K562 (cell line): Measurements from ENCODE around the gene KIF5C. TPM values are rescaled to one million over a fixed set of nuclear protein-coding genes. Genes with fewer than 3 reads are reported as not detected.
A peak's percentile ranks its signal among the peaks of the same experiment; 100 is the strongest.

Source experiments
- CBX5 ChIP-seq: IDR thresholded peaks from 2 replicates; pipeline ENCODE4 v1.6.1; 2014; ENCODE audit warnings: low read depth, borderline replicate concordance
- CCAR2 ChIP-seq: fragments of 200-400 bp; formaldehyde crosslinking; IDR thresholded peaks from 2 replicates; pipeline ENCODE4 v1.6.1; 2017; ENCODE audit warnings: mild to moderate bottlenecking, low read depth, low read length
- DEAF1 ChIP-seq: fragments of 450-650 bp; formaldehyde crosslinking; IDR thresholded peaks from 2 replicates; pipeline ENCODE4 v1.4.0; 2020; ENCODE audit warnings: mild to moderate bottlenecking, moderate library complexity
- HDGF ChIP-seq: fragments of 450-650 bp; IDR thresholded peaks from 2 replicates; pipeline ENCODE4 v1.6.1; 2016
- HOXB6 ChIP-seq: fragments of 250-450 bp; sonication (Bioruptor Pico); IDR thresholded peaks from 2 replicates; pipeline ENCODE4 v1.5.1; 2022; ENCODE audit warnings: mild to moderate bottlenecking, borderline replicate concordance
- KLF10 ChIP-seq: fragments of 250-450 bp; sonication (Bioruptor Pico); IDR thresholded peaks from 2 replicates; pipeline ENCODE4 v1.6.1; 2021; ENCODE audit warnings: matching md5 sums
- KLF16 ChIP-seq: IDR thresholded peaks from 2 replicates; pipeline ENCODE4 v1.6.1; 2016; ENCODE audit warnings: antibody characterized with exemption
- LARP7 ChIP-seq: fragments of 450-650 bp; IDR thresholded peaks from 2 replicates; pipeline ENCODE4 v1.6.1; 2016
- MEIS2 ChIP-seq: fragments of 450-650 bp; IDR thresholded peaks from 2 replicates; pipeline ENCODE4 v1.6.1; 2014; ENCODE audit warnings: mild to moderate bottlenecking; ENCODE audit not compliant: partially characterized antibody
- MYNN ChIP-seq, 2 experiments: sonication (generic); formaldehyde crosslinking in 1 of 2; IDR thresholded peaks; 2 replicates each; pipeline versions ENCODE4 v1.5.0 to v1.6.1; 2016 to 2020; ENCODE audit warnings: antibody characterized with exemption in 1 of 2, missing genetic modification reagents in 1 of 2
- NFE2 ChIP-seq: IDR thresholded peaks from 2 replicates; pipeline ENCODE4 v1.6.1; 2014; ENCODE audit warnings: antibody characterized with exemption, low read depth
- NFIC ChIP-seq: fragments of 450-650 bp; IDR thresholded peaks from 2 replicates; pipeline ENCODE4 v1.6.1; 2017; ENCODE audit warnings: mild to moderate bottlenecking, inconsistent platforms
- OTX1 ChIP-seq: fragments of 450-650 bp; formaldehyde crosslinking; IDR thresholded peaks from 2 replicates; pipeline ENCODE4 v1.4.0; 2022; ENCODE audit warnings: mild to moderate bottlenecking
- RBM22 ChIP-seq: fragments of 200-400 bp; formaldehyde crosslinking; IDR thresholded peaks from 2 replicates; pipeline ENCODE4 v1.6.1; 2018; ENCODE audit warnings: low read length, low read depth; ENCODE audit not compliant: poor library complexity, severe bottlenecking
- RFX7 ChIP-seq: fragments of 250-450 bp; sonication (Bioruptor Pico); IDR thresholded peaks from 2 replicates; pipeline ENCODE4 v1.5.1; 2021; ENCODE audit warnings: mild to moderate bottlenecking
- SMARCA4 ChIP-seq: fragments of 450-650 bp; IDR thresholded peaks from 2 replicates; pipeline ENCODE4 v1.6.1; 2016
- SMC3 ChIP-seq: conservative IDR thresholded peaks from 2 replicates; pipeline ENCODE4 v1.6.1; 2011; ENCODE audit warnings: low read depth, low read length, improper control_type of control experiment; ENCODE audit not compliant: insufficient read depth
- SP1 ChIP-seq: sonication (generic); formaldehyde crosslinking; IDR thresholded peaks from 2 replicates; pipeline ENCODE4 v1.8.1; 2022; ENCODE audit warnings: mild to moderate bottlenecking, missing genetic modification reagents
- SPI1 ChIP-seq: IDR thresholded peaks from 2 replicates; pipeline ENCODE4 v1.6.1; 2011; ENCODE audit warnings: low read depth, low read length, control low read depth, borderline replicate concordance
- SREBF2 ChIP-seq: sonication (generic); formaldehyde crosslinking; IDR thresholded peaks from 2 replicates; pipeline ENCODE4 v1.4.0; 2020; ENCODE audit warnings: mild to moderate bottlenecking, missing genetic modification reagents
- STAG1 ChIP-seq: sonication (generic); formaldehyde crosslinking; IDR thresholded peaks from 2 replicates; pipeline ENCODE4 v1.5.0; 2020; ENCODE audit warnings: missing genetic modification reagents, borderline replicate concordance
- STAT5B ChIP-seq: fragments of 250-450 bp; sonication (Bioruptor Pico); IDR thresholded peaks from 2 replicates; pipeline ENCODE4 v1.8.0; 2021; ENCODE audit warnings: mild to moderate bottlenecking, inconsistent platforms
- TAF9B ChIP-seq: fragments of 450-650 bp; IDR thresholded peaks from 2 replicates; pipeline ENCODE4 v1.6.1; 2018; ENCODE audit warnings: mild to moderate bottlenecking; ENCODE audit not compliant: partially characterized antibody
- TBP ChIP-seq: optimal IDR thresholded peaks from 2 replicates; pipeline ENCODE3; 2011; ENCODE audit warnings: low read depth, low read length, improper control_type of control experiment
- TEAD4 ChIP-seq, 2 experiments: sonication (generic) in 1 of 2; formaldehyde crosslinking in 1 of 2; IDR thresholded peaks; 2 replicates each; pipeline versions ENCODE4 v1.6.1 to v1.8.0; 2012 to 2022; ENCODE audit warnings: borderline replicate concordance in 1 of 2, inconsistent platforms in 1 of 2, low read length in 1 of 2, mild to moderate bottlenecking in 1 of 2, missing genetic modification reagents in 1 of 2
- THRA ChIP-seq: fragments of 450-650 bp; IDR thresholded peaks from 2 replicates; pipeline ENCODE4 v1.6.1; 2017; ENCODE audit warnings: mild to moderate bottlenecking, moderate library complexity
- ZC3H11A ChIP-seq: IDR thresholded peaks from 2 replicates; pipeline ENCODE4 v1.6.1; 2012; ENCODE audit warnings: low read depth, low read length, improper control_type of control experiment
- ZNF408 ChIP-seq: fragments of 250-450 bp; sonication (Bioruptor Pico); IDR thresholded peaks from 2 replicates; pipeline ENCODE4 v1.4.0; 2020; ENCODE audit warnings: low read depth, mild to moderate bottlenecking, moderate library complexity
- ZNF507 ChIP-seq: conservative IDR thresholded peaks from 2 replicates; pipeline ENCODE4 v1.6.1; 2017; ENCODE audit warnings: missing genetic modification characterization, missing compliant biosample characterization
- ZNF696 ChIP-seq: fragments of 250-450 bp; sonication (Bioruptor Pico); conservative IDR thresholded peaks from 2 replicates; pipeline ENCODE4 v1.4.0; 2020; ENCODE audit warnings: mild to moderate bottlenecking, moderate library complexity
- polyA plus RNA-seq, 8 experiments: library from polyadenylated mRNA; depleted of rRNA in 4 of 8; stranded (reverse) in 5 of 8; unstranded in 3 of 8; fragments of >200 nt; fragmentation: Nextera tagmentation in 2 of 8; fragmentation: Illumina TruSeq in 1 of 8; extraction: Ambion mirVana in 2 of 8; extraction: Trizol in 1 of 8; gene quantifications; 2 replicates each; pipeline versions ENCODE4 v1.2.1 to v1.2.3, GENCODE V29; 2011 to 2014; ENCODE audit warnings: inconsistent platforms in 1 of 8, missing spikeins in 1 of 8
- total RNA-seq, 7 experiments: library from RNA; depleted of rRNA in 6 of 7; stranded (reverse); fragments of >200 nt in 6 of 7; fragmentation: Illumina TruSeq in 2 of 7; extraction: Trizol in 2 of 7; gene quantifications; 2 replicates each; pipeline versions ENCODE4 v1.2.1 to v1.2.3, GENCODE V29; 2011 to 2021; ENCODE audit warnings: low replicate concordance in 1 of 7

Gene KIF5C
- total and polyA plus RNA-seq, 9 of the 15 experiments (the other 6 are each of a cell fraction or from before 2014, with no cell fraction given) = 0.01 to 0.09 (median 0.01) TPM; not detected in 6

- TF ChIP-seq HOXB6 (CRISPR knock-in tag) (no peak), RBM22 (no peak), TAF9B (no peak), NFIC (peak; percentile 14; the same call in 1 of the 2 replicates), NFE2 (no peak), KLF10 (CRISPR knock-in tag) (no peak), SPI1 (peak; percentile 80; the same call in 1 of the 2 replicates), DEAF1 (peak; percentile 90), LARP7 (no peak), SP1 (CRISPR knock-in tag) (no peak), ZC3H11A (no peak), ZNF696 (CRISPR knock-in tag) (no peak), HDGF (no peak), KLF16 (0 out of 2 replicates have a peak, but pooled peaks have one; percentile 6), ZNF408 (CRISPR knock-in tag) (no peak), CCAR2 (no peak), TBP (no peak), STAG1 (CRISPR knock-in tag) (no peak), MEIS2 (no peak), SMARCA4 (no peak), STAT5B (CRISPR knock-in tag) (no peak), TEAD4 (IDR thresholded peaks at IDR 0.05; ENCODE audit: low read length) (peak; percentile 42; the same call in 1 of the 2 replicates), TEAD4 (CRISPR knock-in tag; IDR thresholded peaks at IDR 0.05; ENCODE audit: borderline replicate concordance) (no peak), MYNN (IDR thresholded peaks at IDR 0.05) (no peak), MYNN (CRISPR knock-in tag; IDR thresholded peaks at IDR 0.05) (no peak), CBX5 (no peak), OTX1 (CRISPR knock-in tag) (0 out of 2 replicates have a peak, but pooled peaks have one; percentile 14), SMC3 (peak; percentile 95), THRA (no peak), SREBF2 (CRISPR knock-in tag) (no peak), RFX7 (CRISPR knock-in tag) (no peak), ZNF507 (no peak)
These were observed 142.3 kb downstream of the KIF5C start (continued) for GRCh38 chr2:149017116-149017985.
